Central memory CD8-positive, alpha-beta T cell (primary cell): ENCODE results near the gene ITGA11.

ENCODE experiments used
- ATAC-seq: fragments of 150-1000 bp; cut with Tn5 transposase; replicated peaks from 2 replicates; pipeline ENCODE4 v1.10.0; 2022; ENCODE audit warnings: mild to moderate bottlenecking, moderate FRiP score, moderate number of reproducible peaks; ENCODE audit not compliant: poor library complexity, severe bottlenecking; ENCODE audit errors: extremely low read depth
- DNase-seq, 2 donors: peaks; one replicate each; pipeline ENCODE4 v3.0.0; 2021; ENCODE audit warnings: low spot score in 2 of 2
- H3K27ac Mint-ChIP-seq: one replicate; pipeline ENCODE4 v1.8.0; 2022; ENCODE audit warnings: low read depth, mild to moderate bottlenecking, moderate library complexity, mixed read lengths
- H3K27me3 Mint-ChIP-seq: one replicate; pipeline ENCODE4 v1.8.0; 2022; ENCODE audit warnings: mixed read lengths
- H3K36me3 Mint-ChIP-seq: one replicate; pipeline ENCODE4 v1.8.0; 2022; ENCODE audit warnings: mild to moderate bottlenecking, moderate library complexity, mixed read lengths; ENCODE audit not compliant: insufficient read depth
- H3K4me1 Mint-ChIP-seq: one replicate; pipeline ENCODE4 v1.8.0; 2022; ENCODE audit warnings: mixed read lengths
- H3K4me3 Mint-ChIP-seq: one replicate; pipeline ENCODE4 v1.8.0; 2022; ENCODE audit warnings: mild to moderate bottlenecking, moderate library complexity, mixed read lengths
- H3K9me3 Mint-ChIP-seq: one replicate; pipeline ENCODE4 v1.8.0; 2022; ENCODE audit warnings: mixed read lengths

The ITGA11 gene

DNA sequence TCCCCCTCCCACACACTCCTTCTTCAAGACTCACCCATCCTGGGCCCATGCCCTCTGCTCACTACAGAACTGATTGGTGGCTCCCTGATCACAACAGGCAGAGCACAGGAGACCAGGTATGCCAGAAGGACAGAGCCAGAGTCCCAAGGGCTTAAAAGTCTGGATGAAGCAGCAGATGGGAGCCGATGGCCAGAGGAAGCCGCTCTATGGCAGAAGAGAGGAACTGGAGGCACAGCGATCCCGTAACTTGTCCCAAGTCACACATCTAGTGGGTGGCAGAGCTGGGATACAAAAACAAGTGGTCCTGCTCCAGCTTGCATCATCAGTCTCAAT, 20.7 kb downstream of the ITGA11 start:
- no peaks in the 10 kb centered on the region for H3K36me3 Mint-ChIP-seq
- no peak overlapping the region for H3K27ac Mint-ChIP-seq
- no peak overlapping the region for H3K4me3 Mint-ChIP-seq
- ATAC-seq, result no peak
- no peaks in the 10 kb centered on the region for H3K9me3 Mint-ChIP-seq
- H3K27me3 Mint-ChIP-seq, result no peaks in the 10 kb centered on the region
- DNase-seq, result no peak
- no peaks in the 10 kb centered on the region for H3K4me1 Mint-ChIP-seq

- peak in 1 of 2 donors; percentile 3 for DNase-seq
- H3K36me3 Mint-ChIP-seq, result no peaks in the 10 kb centered on the region
- no peak for ATAC-seq
- H3K4me3 Mint-ChIP-seq, result no peak overlapping the region
- no peaks in the 10 kb centered on the region for H3K4me1 Mint-ChIP-seq
- no peaks in the 10 kb centered on the region for H3K9me3 Mint-ChIP-seq
- H3K27me3 Mint-ChIP-seq, result no peaks in the 10 kb centered on the region
- H3K27ac Mint-ChIP-seq, result no peak overlapping the region
Measured at GRCh38 chr15:68410466-68411342, 21.3 kb downstream of the ITGA11 start.

GRCh38 chr15:68409736-68410370, 22.1 kb downstream of the ITGA11 start:
- H3K4me1 Mint-ChIP-seq, result no peaks in the 10 kb centered on the region
- H3K27me3 Mint-ChIP-seq, result no peaks in the 10 kb centered on the region
- no peak overlapping the region for H3K27ac Mint-ChIP-seq
- H3K9me3 Mint-ChIP-seq, result no peaks in the 10 kb centered on the region
- no peaks in the 10 kb centered on the region for H3K36me3 Mint-ChIP-seq
- DNase-seq (peak in 1 of 2 donors; percentile 7), ATAC-seq (no peak)
- H3K4me3 Mint-ChIP-seq, result no peak overlapping the region

- no peak for ATAC-seq
- no peak for DNase-seq
Measured at GRCh38 chr15:68408971-68409370, 23.0 kb downstream of the ITGA11 start.

GRCh38 chr15:68407886-68408881, 23.8 kb downstream of the ITGA11 start:
- Mint-ChIP-seq H3K27me3 (no peaks in the 10 kb centered on the region), H3K4me3 (no peak overlapping the region), H3K4me1 (no peaks in the 10 kb centered on the region), H3K36me3 (no peaks in the 10 kb centered on the region), H3K9me3 (no peaks in the 10 kb centered on the region), H3K27ac (no peak overlapping the region)
- DNase-seq (no peak), ATAC-seq (no peak)

More at GRCh38 chr15:68408971-68409370, 23.0 kb downstream of the ITGA11 start:
- Mint-ChIP-seq H3K4me3 (no peak overlapping the region), H3K4me1 (no peaks in the 10 kb centered on the region), H3K27ac (no peak overlapping the region), H3K36me3 (no peaks in the 10 kb centered on the region), H3K9me3 (no peaks in the 10 kb centered on the region), H3K27me3 (no peaks in the 10 kb centered on the region)

GRCh38 chr15:68407141-68407885, 24.6 kb downstream of the ITGA11 start:
- H3K36me3 Mint-ChIP-seq, result no peaks in the 10 kb centered on the region
- ATAC-seq, result no peak
- no peak for DNase-seq
- no peaks in the 10 kb centered on the region for H3K27me3 Mint-ChIP-seq
- H3K4me3 Mint-ChIP-seq, result no peak overlapping the region
- H3K27ac Mint-ChIP-seq, result no peak overlapping the region
- no peaks in the 10 kb centered on the region for H3K4me1 Mint-ChIP-seq
- H3K9me3 Mint-ChIP-seq, result no peaks in the 10 kb centered on the region

DNA sequence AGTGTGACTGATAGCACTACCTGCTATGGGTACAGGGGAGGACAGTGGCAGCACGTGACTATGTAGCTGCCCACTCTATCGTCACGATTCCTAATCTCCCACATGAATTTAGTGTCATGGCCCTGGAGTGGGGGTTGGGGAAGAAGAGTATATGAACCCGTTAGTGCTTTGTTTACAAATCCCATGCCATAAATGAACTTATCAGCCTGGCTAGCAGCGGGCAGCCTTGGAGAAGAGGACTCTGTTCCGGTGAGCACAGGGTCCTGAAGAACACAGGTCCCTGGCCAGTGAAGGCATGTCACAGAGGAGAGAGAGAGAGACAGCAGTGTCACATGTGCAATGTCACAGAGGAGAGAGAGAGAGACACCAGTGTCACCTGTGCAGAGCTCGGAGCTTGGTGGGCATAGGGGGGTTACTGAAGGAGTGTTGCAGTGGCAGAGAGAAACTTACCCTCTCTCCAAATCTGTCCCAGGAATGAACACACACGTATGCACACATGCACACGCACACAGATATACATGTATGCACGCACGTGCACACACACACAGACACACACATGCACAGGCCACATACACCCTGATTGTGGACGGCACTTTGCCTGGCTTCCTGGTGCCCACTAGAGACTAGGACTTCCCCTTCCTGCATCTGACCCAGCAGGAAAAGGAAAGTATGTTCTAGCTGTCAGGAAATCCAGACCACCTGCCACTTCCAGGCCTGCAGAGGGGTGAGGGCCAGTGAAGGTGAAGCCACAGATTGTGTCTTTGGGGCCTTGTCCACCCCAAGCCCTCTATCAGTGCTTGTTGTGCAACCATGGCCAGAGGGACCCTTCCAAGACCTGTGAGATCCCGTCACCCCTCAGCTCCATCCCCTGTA, 26.3 kb downstream of the ITGA11 start:
- ATAC-seq (no peak), DNase-seq (peak in 1 of 2 donors; percentile 9)
- no peak overlapping the region for H3K27ac Mint-ChIP-seq
- H3K4me3 Mint-ChIP-seq, result no peak overlapping the region
- H3K9me3 Mint-ChIP-seq, result no peaks in the 10 kb centered on the region
- no peaks in the 10 kb centered on the region for H3K36me3 Mint-ChIP-seq
- no peaks in the 10 kb centered on the region for H3K27me3 Mint-ChIP-seq
- H3K4me1 Mint-ChIP-seq, result no peaks in the 10 kb centered on the region

GRCh38 chr15:68404056-68404798, 27.7 kb downstream of the ITGA11 start:
- no peak for ATAC-seq
- no peak overlapping the region for H3K27ac Mint-ChIP-seq
- H3K9me3 Mint-ChIP-seq, result no peaks in the 10 kb centered on the region

DNA sequence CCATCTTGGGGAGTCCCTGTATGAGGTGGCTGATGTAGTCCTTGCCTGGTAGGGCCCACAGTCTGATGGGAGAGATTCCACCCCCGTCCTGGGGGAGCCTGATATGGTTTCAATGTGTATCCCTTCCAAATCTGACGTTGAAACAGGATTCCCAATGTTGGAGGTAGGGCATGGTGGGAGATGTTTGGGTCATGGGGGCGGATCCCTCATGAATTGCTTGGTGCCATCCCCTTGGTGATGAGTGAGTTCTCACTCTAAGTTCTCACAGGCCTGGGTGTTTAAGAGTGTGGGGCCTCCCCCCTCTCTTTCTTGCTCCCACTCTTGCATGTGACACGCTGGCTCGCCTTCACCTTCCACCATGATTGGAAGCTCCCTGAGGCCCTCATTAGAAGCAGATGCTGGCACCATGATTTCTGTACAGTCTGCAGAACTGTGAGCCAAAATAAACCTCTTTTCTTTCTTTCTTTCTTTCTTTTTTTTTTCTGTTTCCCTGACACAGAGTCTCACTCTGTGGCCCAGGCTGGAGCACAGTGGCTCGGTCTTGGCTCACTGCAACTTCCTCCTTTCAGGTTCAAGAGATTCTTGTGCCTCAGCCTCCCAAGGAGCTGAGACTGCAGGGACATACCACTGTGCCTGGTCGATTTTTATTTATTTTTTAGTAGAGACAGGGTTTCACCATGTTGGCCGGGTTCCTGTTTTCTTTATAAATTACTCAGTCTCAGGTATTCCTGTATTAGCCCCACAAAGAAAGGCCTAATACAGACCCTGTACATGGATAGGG, 28.6 kb downstream of the ITGA11 start:
- no peak for ATAC-seq
- peak in 1 of 2 donors; percentile 7 for DNase-seq
- Mint-ChIP-seq H3K27ac (no peak overlapping the region), H3K27me3 (no peaks in the 10 kb centered on the region), H3K4me1 (no peaks in the 10 kb centered on the region), H3K4me3 (no peak overlapping the region), H3K9me3 (no peaks in the 10 kb centered on the region), H3K36me3 (peaks cover 1% of the 10 kb centered on the region)

More at GRCh38 chr15:68404056-68404798, 27.7 kb downstream of the ITGA11 start:
- Mint-ChIP-seq H3K4me3 (no peak overlapping the region), H3K27me3 (no peaks in the 10 kb centered on the region), H3K36me3 (peaks cover 1% of the 10 kb centered on the region), H3K4me1 (no peaks in the 10 kb centered on the region)
- DNase-seq, result no peak

- Mint-ChIP-seq H3K9me3 (no peaks in the 10 kb centered on the region), H3K27ac (no peak overlapping the region), H3K27me3 (no peaks in the 10 kb centered on the region), H3K36me3 (peaks cover 1% of the 10 kb centered on the region), H3K4me1 (no peaks in the 10 kb centered on the region), H3K4me3 (no peak overlapping the region)
- ATAC-seq, result no peak
- DNase-seq, result peak in 1 of 2 donors; percentile 7
Measured at GRCh38 chr15:68402432-68403160, 29.4 kb downstream of the ITGA11 start.
